Activated CD8-positive, alpha-beta memory T cell treated with anti-CD3 and anti-CD28 coated beads, Interleukin-2, amount 10 ng/mL, durations not matched to agents 7 days and 5 days (primary cell): ENCODE measurements around the gene PDE8A. TPM values are rescaled to one million over a fixed set of nuclear protein-coding genes. Genes with fewer than 3 reads are reported as not detected.

Experiments used
- total RNA-seq, 2 experiments: library from RNA; stranded (reverse); gene quantifications; one replicate each; pipeline ENCODE4 v1.2.3, GENCODE V29; 2021

The PDE8A gene
- total RNA-seq, 2 experiments from 2014 or later, result 17.7 to 21.1 TPM

Other genes starting within 250 kb of the PDE8A start
- 10 to 100 TPM; 32.9 to 39.7 TPM for gene ZNF592, start 233.3 kb upstream of the PDE8A start, total RNA-seq
- under 1 TPM; 0.23 to 0.35 TPM for gene ALPK3, start 164.5 kb upstream of the PDE8A start, total RNA-seq
- gene SLC28A1, start 97.2 kb upstream of the PDE8A start, total RNA-seq, result not detected